SK-N-SH (cell line): ENCODE data around the gene M6PR. TPM values are rescaled to one million over a fixed set of nuclear protein-coding genes. Genes with fewer than 3 reads are reported as not detected.
"Not testable (repeated sequence)": the region's sequence is repeated elsewhere in the genome, so short reads cannot be mapped to it uniquely, and the experiment has no call there.

Experiments
- CTCF ChIA-PET: fragments of 300-600, 350-600 bp; formaldehyde crosslinking; extraction: SDS; loops from one replicate; lab custom pipeline; 2021; lab: Yijun Ruan, JAX
- POLR2A ChIA-PET: fragments of 350-600 bp; sonication (Branson Sonifier 250); formaldehyde crosslinking; extraction: SDS; loops from one replicate; lab custom pipeline; 2020; ENCODE audit warnings: antibody characterized with exemption, inconsistent platforms; lab: Yijun Ruan, JAX
- DNase-seq: peaks from one replicate; pipeline ENCODE4 v3.0.0; 2012
- H2AFZ ChIP-seq: fragments of 200-600 bp; sonication (generic); 2 replicates; pipeline ENCODE4 v1.8.1; 2016; ENCODE audit warnings: antibody characterized with exemption, mild to moderate bottlenecking, low read depth
- H3F3A ChIP-seq: fragments of 200-600 bp; sonication (generic); replicated peaks from 2 replicates; pipeline ENCODE3; 2016; ENCODE audit warnings: antibody characterized with exemption, mild to moderate bottlenecking; ENCODE audit not compliant: insufficient read depth
- H3K27ac ChIP-seq, 2 experiments: fragments of 200-500 bp in 1 of 2; fragments of 200-600 bp in 1 of 2; sonication (Bioruptor generic) in 1 of 2; sonication (generic), shearing (Covaris generic) in 1 of 2; 2 replicates each; pipeline versions ENCODE4 v1.5.1 to v1.6.1; 2014 to 2016; ENCODE audit warnings: low read depth in 2 of 2, inconsistent platforms in 1 of 2, low read length in 1 of 2, mild to moderate bottlenecking in 1 of 2, mixed read lengths in 1 of 2
- H3K27me3 ChIP-seq: fragments of 200-600 bp; sonication (generic), shearing (Covaris generic); 2 replicates; pipeline ENCODE4 v1.6.1; 2016; ENCODE audit warnings: mixed run types; ENCODE audit not compliant: insufficient read depth
- H3K36me3 ChIP-seq, 2 experiments: fragments of 200-500 bp in 1 of 2; fragments of 200-600 bp in 1 of 2; sonication (Bioruptor generic) in 1 of 2; sonication (generic) in 1 of 2; replicated peaks in 1 of 2; 2 replicates each; pipeline versions ENCODE3 to v1.5.1; 2014 to 2016; ENCODE audit warnings: low read length in 1 of 2, mild to moderate bottlenecking in 1 of 2; ENCODE audit not compliant: insufficient read depth in 2 of 2, control insufficient read depth in 1 of 2
- H3K4me1 ChIP-seq, 2 experiments: fragments of 200-500 bp in 1 of 2; fragments of 200-600 bp in 1 of 2; sonication (Bioruptor generic) in 1 of 2; sonication (generic), shearing (Covaris generic) in 1 of 2; 2 replicates each; pipeline versions ENCODE4 v1.5.1 to v1.6.1; 2014 to 2016; ENCODE audit warnings: low read depth in 1 of 2, low read length in 1 of 2, mixed run types in 1 of 2; ENCODE audit not compliant: insufficient read depth in 2 of 2, control insufficient read depth in 1 of 2
- H3K4me2 ChIP-seq: fragments of 200-600 bp; sonication (generic), shearing (Covaris generic); 2 replicates; pipeline ENCODE4 v1.6.1; 2017; ENCODE audit warnings: mixed run types
- H3K4me3 ChIP-seq, 2 experiments: fragments of 200-500 bp in 1 of 2; fragments of 200-600 bp in 1 of 2; sonication (Bioruptor generic) in 1 of 2; sonication (generic), shearing (Covaris generic) in 1 of 2; 2 replicates each; pipeline versions ENCODE4 v1.5.1 to v1.8.1; 2014 to 2016; ENCODE audit warnings: low read depth in 2 of 2, inconsistent platforms in 1 of 2, low read length in 1 of 2, mild to moderate bottlenecking in 1 of 2, mixed read lengths in 1 of 2, moderate library complexity in 1 of 2
- H3K79me2 ChIP-seq: fragments of 200-600 bp; sonication (generic); 2 replicates; pipeline ENCODE4 v1.8.1; 2017; ENCODE audit warnings: mild to moderate bottlenecking; ENCODE audit not compliant: insufficient read depth
- H3K9ac ChIP-seq: fragments of 200-600 bp; sonication (generic); 2 replicates; pipeline ENCODE4 v1.6.1; 2017; ENCODE audit warnings: mixed run types
- H3K9me2 ChIP-seq: fragments of 200-600 bp; sonication (generic); 2 replicates; pipeline ENCODE4 v1.6.1; 2017; ENCODE audit warnings: mixed run types
- H3K9me3 ChIP-seq: fragments of 200-600 bp; sonication (generic); 2 replicates; pipeline ENCODE4 v1.6.1; 2017; ENCODE audit warnings: mixed run types, mild to moderate bottlenecking, moderate library complexity
- H4K20me1 ChIP-seq: fragments of 200-600 bp; sonication (generic); 2 replicates; pipeline ENCODE4 v1.6.1; 2017; ENCODE audit warnings: mild to moderate bottlenecking, mixed run types; ENCODE audit not compliant: insufficient read depth
- ELF1 ChIP-seq: IDR thresholded peaks from 2 replicates; pipeline ENCODE4 v1.4.0; 2012
- FOXJ3 ChIP-seq: sonication (generic); formaldehyde crosslinking; IDR thresholded peaks from 2 replicates; pipeline ENCODE4 v1.5.1; 2020; ENCODE audit warnings: mild to moderate bottlenecking, missing genetic modification reagents
- FOXM1 ChIP-seq: IDR thresholded peaks from 2 replicates; pipeline ENCODE4 v1.4.0; 2012; ENCODE audit warnings: low read depth, mild to moderate bottlenecking
- GABPA ChIP-seq: IDR thresholded peaks from 2 replicates; pipeline ENCODE4 v1.4.0; 2012; ENCODE audit warnings: low read depth, mild to moderate bottlenecking
- IRF3 ChIP-seq: fragments of 150-350 bp; IDR thresholded peaks from 2 replicates; pipeline ENCODE4 v1.6.1; 2016; ENCODE audit warnings: mild to moderate bottlenecking, low read depth, low read length
- MAX ChIP-seq: IDR thresholded peaks from 2 replicates; pipeline ENCODE4 v1.4.0; 2012; ENCODE audit warnings: low read depth
- MXI1 ChIP-seq: IDR thresholded peaks from 2 replicates; pipeline ENCODE4 v1.6.1; 2012; ENCODE audit warnings: mild to moderate bottlenecking, low read depth, low read length, improper control_type of control experiment
- POLR2AphosphoS5 ChIP-seq: IDR thresholded peaks from 2 replicates; pipeline ENCODE4 v1.6.1; 2012; ENCODE audit warnings: low read depth, low read length
- RCOR1 ChIP-seq: fragments of 150-350 bp; IDR thresholded peaks from 2 replicates; pipeline ENCODE4 v1.6.1; 2017; ENCODE audit warnings: antibody characterized with exemption, low read length
- RFX5 ChIP-seq: IDR thresholded peaks from 2 replicates; pipeline ENCODE4 v1.6.1; 2012; ENCODE audit warnings: mild to moderate bottlenecking, improper control_type of control experiment, low read length
- SIN3A ChIP-seq: IDR thresholded peaks from 2 replicates; pipeline ENCODE4 v1.6.1; 2012; ENCODE audit warnings: low read depth, mild to moderate bottlenecking, low read length, moderate library complexity, borderline replicate concordance
- SMC3 ChIP-seq: IDR thresholded peaks from 2 replicates; pipeline ENCODE4 v1.6.1; 2012; ENCODE audit warnings: low read depth, low read length, improper control_type of control experiment
- YY1 ChIP-seq: IDR thresholded peaks from 2 replicates; pipeline ENCODE4 v1.4.0; 2012; ENCODE audit warnings: low read depth, mild to moderate bottlenecking
- ZBTB33 ChIP-seq: IDR thresholded peaks from 2 replicates; pipeline ENCODE4 v1.4.0; 2012; ENCODE audit warnings: low read depth, borderline replicate concordance
- WGBS: methylation state at CpG from one replicate; pipeline ENCODE4 v1.1.6; 2017; ENCODE audit warnings: low lambda C conversion rate; 5-methylcytosine and 5-hydroxymethylcytosine counted together
- polyA plus RNA-seq, 3 experiments: library from polyadenylated mRNA; depleted of rRNA; stranded (reverse); fragments of >200 nt; gene quantifications; 2 replicates each; pipeline ENCODE4 v1.2.3, GENCODE V29; 2012

Gene M6PR
- polyA plus RNA-seq, 1 of the 3 experiments (the other 2 are of a cell fraction): 132 TPM

- H2AFZ ChIP-seq, H4K20me1 ChIP-seq, H3K9ac ChIP-seq, H3K79me2 ChIP-seq, DNase-seq, H3K9me2 ChIP-seq, H3K4me2 ChIP-seq, H3K4me1 ChIP-seq, H3K27ac ChIP-seq, H3K27me3 ChIP-seq, H3F3A ChIP-seq, H3K4me3 ChIP-seq, H3K9me3 ChIP-seq, POLR2A ChIA-PET: not testable (repeated sequence)
- CTCF ChIA-PET: interaction anchor here (0.9 kb wide), 1 partner anchor 114 kb away, joined by 4 read pairs; no protein-coding TSS in a partner anchor
- peaks cover 15 to 57% of the 10 kb centered on the region in 2 experiments for H3K36me3 ChIP-seq
- WGBS: 87% methylated on average over 3 of the region's 4 CpGs
Observed at GRCh38 chr12:8934080-8934479, 15.4 kb downstream of the M6PR start.

- H4K20me1 ChIP-seq, H2AFZ ChIP-seq, H3K9me3 ChIP-seq, POLR2A ChIA-PET, DNase-seq, CTCF ChIA-PET, H3K27me3 ChIP-seq, H3F3A ChIP-seq, H3K4me1 ChIP-seq, H3K9me2 ChIP-seq, H3K4me3 ChIP-seq, H3K79me2 ChIP-seq, H3K4me2 ChIP-seq, H3K9ac ChIP-seq, H3K27ac ChIP-seq: not testable (repeated sequence)
- peaks cover 22 to 60% of the 10 kb centered on the region in 2 experiments for H3K36me3 ChIP-seq
- WGBS: 66% methylated on average over 2 of the region's 3 CpGs
Observed at GRCh38 chr12:8932464-8932863, 17.0 kb downstream of the M6PR start.

GRCh38 chr12:8930655-8931323 is 18.7 kb downstream of the M6PR start:
- H3K4me3 ChIP-seq, H3K27ac ChIP-seq, H3K27me3 ChIP-seq, H4K20me1 ChIP-seq, H2AFZ ChIP-seq, H3K79me2 ChIP-seq, CTCF ChIA-PET, H3K4me2 ChIP-seq, H3K4me1 ChIP-seq, DNase-seq, H3K9me3 ChIP-seq, POLR2A ChIA-PET, H3K9me2 ChIP-seq, H3F3A ChIP-seq, H3K9ac ChIP-seq: not testable (repeated sequence)
- WGBS: 91% methylated on average over 4 of the region's 4 CpGs
- H3K36me3 ChIP-seq: peaks cover 20 to 51% of the 10 kb centered on the region in 2 experiments

- Histone ChIP-seq H4K20me1 (no peaks in the 10 kb centered on the region), H3K4me3 (no peak overlapping the region), H3F3A (no peaks in the 10 kb centered on the region), H3K27ac (no peak overlapping the region), H3K4me2 (no peak overlapping the region), H3K4me1 (no peaks in the 10 kb centered on the region), H3K27me3 (no peaks in the 10 kb centered on the region), H3K9me2 (no peaks in the 10 kb centered on the region), H3K79me2 (0 out of 2 replicates have a peak, but pooled peaks cover under 1% of the 10 kb centered on the region), H3K36me3 (peaks cover 16 to 50% of the 10 kb centered on the region in 2 experiments), H2AFZ (no peak overlapping the region), H3K9ac (no peak overlapping the region), H3K9me3 (no peaks in the 10 kb centered on the region)
- ChIA-PET POLR2A (no interaction called here), CTCF (interaction anchor here (1.5 to 1.9 kb wide), 3 partner anchors 11 to 62 kb away, joined by 3 to 5 read pairs (median 4); no protein-coding TSS in a partner anchor)
- DNase-seq: no peak
- 89% methylated on average over 5 of the region's 5 CpGs for WGBS
- TF ChIP-seq YY1: no peak
- no peak for TF ChIP-seq IRF3
- no peak for TF ChIP-seq ELF1
- TF ChIP-seq POLR2AphosphoS5: no peak
- no peak for TF ChIP-seq GABPA
- no peak for TF ChIP-seq SIN3A
- no peak for TF ChIP-seq MXI1
- no peak for TF ChIP-seq MAX
- no peak for TF ChIP-seq FOXJ3
- TF ChIP-seq RFX5: no peak
- TF ChIP-seq RCOR1: no peak
- TF ChIP-seq SMC3: no peak
- no peak for TF ChIP-seq FOXM1
- no peak for TF ChIP-seq ZBTB33
Observed at GRCh38 chr12:8922544-8922943, 26.9 kb downstream of the M6PR start.
